ENCODE measurements around the gene TRPV4.

GRCh38 chr12:109738878-109739665 lies 94.1 kb downstream of the TRPV4 start:
- TF ChIP-seq, protein P1, sequence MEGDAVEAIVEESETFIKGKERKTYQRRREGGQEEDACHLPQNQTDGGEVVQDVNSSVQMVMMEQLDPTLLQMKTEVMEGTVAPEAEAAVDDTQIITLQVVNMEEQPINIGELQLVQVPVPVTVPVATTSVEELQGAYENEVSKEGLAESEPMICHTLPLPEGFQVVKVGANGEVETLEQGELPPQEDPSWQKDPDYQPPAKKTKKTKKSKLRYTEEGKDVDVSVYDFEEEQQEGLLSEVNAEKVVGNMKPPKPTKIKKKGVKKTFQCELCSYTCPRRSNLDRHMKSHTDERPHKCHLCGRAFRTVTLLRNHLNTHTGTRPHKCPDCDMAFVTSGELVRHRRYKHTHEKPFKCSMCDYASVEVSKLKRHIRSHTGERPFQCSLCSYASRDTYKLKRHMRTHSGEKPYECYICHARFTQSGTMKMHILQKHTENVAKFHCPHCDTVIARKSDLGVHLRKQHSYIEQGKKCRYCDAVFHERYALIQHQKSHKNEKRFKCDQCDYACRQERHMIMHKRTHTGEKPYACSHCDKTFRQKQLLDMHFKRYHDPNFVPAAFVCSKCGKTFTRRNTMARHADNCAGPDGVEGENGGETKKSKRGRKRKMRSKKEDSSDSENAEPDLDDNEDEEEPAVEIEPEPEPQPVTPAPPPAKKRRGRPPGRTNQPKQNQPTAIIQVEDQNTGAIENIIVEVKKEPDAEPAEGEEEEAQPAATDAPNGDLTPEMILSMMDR (IDR thresholded peaks at IDR 0.05), result no peak
- TF ChIP-seq, protein P2, sequence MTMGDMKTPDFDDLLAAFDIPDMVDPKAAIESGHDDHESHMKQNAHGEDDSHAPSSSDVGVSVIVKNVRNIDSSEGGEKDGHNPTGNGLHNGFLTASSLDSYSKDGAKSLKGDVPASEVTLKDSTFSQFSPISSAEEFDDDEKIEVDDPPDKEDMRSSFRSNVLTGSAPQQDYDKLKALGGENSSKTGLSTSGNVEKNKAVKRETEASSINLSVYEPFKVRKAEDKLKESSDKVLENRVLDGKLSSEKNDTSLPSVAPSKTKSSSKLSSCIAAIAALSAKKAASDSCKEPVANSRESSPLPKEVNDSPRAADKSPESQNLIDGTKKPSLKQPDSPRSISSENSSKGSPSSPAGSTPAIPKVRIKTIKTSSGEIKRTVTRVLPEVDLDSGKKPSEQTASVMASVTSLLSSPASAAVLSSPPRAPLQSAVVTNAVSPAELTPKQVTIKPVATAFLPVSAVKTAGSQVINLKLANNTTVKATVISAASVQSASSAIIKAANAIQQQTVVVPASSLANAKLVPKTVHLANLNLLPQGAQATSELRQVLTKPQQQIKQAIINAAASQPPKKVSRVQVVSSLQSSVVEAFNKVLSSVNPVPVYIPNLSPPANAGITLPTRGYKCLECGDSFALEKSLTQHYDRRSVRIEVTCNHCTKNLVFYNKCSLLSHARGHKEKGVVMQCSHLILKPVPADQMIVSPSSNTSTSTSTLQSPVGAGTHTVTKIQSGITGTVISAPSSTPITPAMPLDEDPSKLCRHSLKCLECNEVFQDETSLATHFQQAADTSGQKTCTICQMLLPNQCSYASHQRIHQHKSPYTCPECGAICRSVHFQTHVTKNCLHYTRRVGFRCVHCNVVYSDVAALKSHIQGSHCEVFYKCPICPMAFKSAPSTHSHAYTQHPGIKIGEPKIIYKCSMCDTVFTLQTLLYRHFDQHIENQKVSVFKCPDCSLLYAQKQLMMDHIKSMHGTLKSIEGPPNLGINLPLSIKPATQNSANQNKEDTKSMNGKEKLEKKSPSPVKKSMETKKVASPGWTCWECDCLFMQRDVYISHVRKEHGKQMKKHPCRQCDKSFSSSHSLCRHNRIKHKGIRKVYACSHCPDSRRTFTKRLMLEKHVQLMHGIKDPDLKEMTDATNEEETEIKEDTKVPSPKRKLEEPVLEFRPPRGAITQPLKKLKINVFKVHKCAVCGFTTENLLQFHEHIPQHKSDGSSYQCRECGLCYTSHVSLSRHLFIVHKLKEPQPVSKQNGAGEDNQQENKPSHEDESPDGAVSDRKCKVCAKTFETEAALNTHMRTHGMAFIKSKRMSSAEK (CRISPR knock-in tag; IDR thresholded peaks at IDR 0.05; ENCODE audit: borderline replicate concordance), result no peak
- no peak for TF ChIP-seq SP1 (CRISPR knock-in tag; conservative IDR thresholded peaks at IDR 0.05)
